GM21390 (cell line): Measurements from ENCODE around the gene HS2ST1.

Experiments
- ATAC-seq: cut with Tn5 transposase; IDR thresholded peaks from one replicate; pipeline ENCODE4 v1.9.1; 2021; ENCODE audit not compliant: unreplicated experiment

The HS2ST1 gene

GRCh38 chr1:87132284-87132870 is 217.9 kb downstream of the HS2ST1 start:
- ATAC-seq: peak; percentile 24

GRCh38 chr1:87134061-87134460 is 219.6 kb downstream of the HS2ST1 start:
- ATAC-seq: no peak

GRCh38 chr1:87134625-87135328 is 220.3 kb downstream of the HS2ST1 start:
- no peak for ATAC-seq

GRCh38 chr1:87135329-87135712 is 220.9 kb downstream of the HS2ST1 start:
- no peak for ATAC-seq

- no peak for ATAC-seq
These were observed 222.3 kb downstream of the HS2ST1 start for GRCh38 chr1:87136607-87137341.

- no peak for ATAC-seq
These were observed 222.9 kb downstream of the HS2ST1 start for GRCh38 chr1:87137342-87137739.

GRCh38 chr1:87140831-87141540 is 226.6 kb downstream of the HS2ST1 start:
- ATAC-seq: no peak

- no peak for ATAC-seq
These were observed 227.1 kb downstream of the HS2ST1 start for GRCh38 chr1:87141556-87141955.

GRCh38 chr1:87143413-87144135 is 229.1 kb downstream of the HS2ST1 start:
- no peak for ATAC-seq

- no peak for ATAC-seq
These were observed 230.0 kb downstream of the HS2ST1 start for GRCh38 chr1:87144316-87144895.

GRCh38 chr1:87144981-87145380 is 230.5 kb downstream of the HS2ST1 start:
- no peak for ATAC-seq

- no peak for ATAC-seq
These were observed 232.1 kb downstream of the HS2ST1 start for GRCh38 chr1:87146538-87146937.

GRCh38 chr1:87146986-87147385 is 232.6 kb downstream of the HS2ST1 start:
- no peak for ATAC-seq

GRCh38 chr1:87147851-87148250 is 233.4 kb downstream of the HS2ST1 start:
- ATAC-seq: no peak

- ATAC-seq: no peak
These were observed 234.2 kb downstream of the HS2ST1 start for GRCh38 chr1:87148661-87149060.

- no peak for ATAC-seq
These were observed 235.0 kb downstream of the HS2ST1 start for GRCh38 chr1:87149241-87150041.

GRCh38 chr1:87150143-87150542 is 235.7 kb downstream of the HS2ST1 start:
- no peak for ATAC-seq

GRCh38 chr1:87151500-87152421 is 237.3 kb downstream of the HS2ST1 start:
- ATAC-seq: peak; percentile 70

GRCh38 chr1:87154384-87154783 is 239.9 kb downstream of the HS2ST1 start:
- no peak for ATAC-seq
